NB4 (cell line): Measurements from ENCODE around the gene THUMPD2.

Experiments used
- MYC ChIP-seq: IDR thresholded peaks from 2 replicates; pipeline ENCODE4 v1.6.1; 2011; ENCODE audit warnings: low read depth, low read length
- POLR2A ChIP-seq: IDR thresholded peaks from 2 replicates; pipeline ENCODE4 v1.6.1; 2011; ENCODE audit warnings: mild to moderate bottlenecking; ENCODE audit not compliant: insufficient read length; ENCODE audit errors: extremely low read depth
- TF ChIP-seq, protein P1 (sequence below): IDR thresholded peaks from one replicate; pipeline ENCODE4 v1.5.1; 2012; ENCODE audit warnings: low read depth, low read length
- TF ChIP-seq, protein P2 (sequence below): IDR thresholded peaks from 2 replicates; pipeline ENCODE4 v1.6.1; 2011; ENCODE audit warnings: low read depth, low read length

DNA sequence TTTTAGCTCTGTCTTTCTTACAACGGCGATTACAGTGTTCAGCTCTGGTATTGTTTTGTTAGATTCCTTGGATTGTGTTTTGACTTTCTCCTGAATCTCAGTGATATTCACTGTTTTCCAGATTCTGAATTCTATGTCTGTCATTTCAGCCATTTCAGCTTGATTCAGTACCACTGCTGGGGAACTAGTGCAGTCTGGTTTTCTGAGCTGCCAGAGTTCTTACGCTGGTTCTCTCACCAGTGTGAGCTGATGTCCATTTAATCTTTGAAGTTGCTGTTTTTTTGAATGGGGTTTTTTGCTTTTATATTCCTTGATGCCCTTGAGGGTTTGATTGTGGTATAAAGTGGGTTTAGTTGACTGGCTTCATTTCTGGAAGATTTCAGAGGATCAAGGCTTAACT lies 37.4 kb upstream of the THUMPD2 start:
- TF ChIP-seq POLR2A (no peak), MYC (no peak)
- TF ChIP-seq, protein P1, sequence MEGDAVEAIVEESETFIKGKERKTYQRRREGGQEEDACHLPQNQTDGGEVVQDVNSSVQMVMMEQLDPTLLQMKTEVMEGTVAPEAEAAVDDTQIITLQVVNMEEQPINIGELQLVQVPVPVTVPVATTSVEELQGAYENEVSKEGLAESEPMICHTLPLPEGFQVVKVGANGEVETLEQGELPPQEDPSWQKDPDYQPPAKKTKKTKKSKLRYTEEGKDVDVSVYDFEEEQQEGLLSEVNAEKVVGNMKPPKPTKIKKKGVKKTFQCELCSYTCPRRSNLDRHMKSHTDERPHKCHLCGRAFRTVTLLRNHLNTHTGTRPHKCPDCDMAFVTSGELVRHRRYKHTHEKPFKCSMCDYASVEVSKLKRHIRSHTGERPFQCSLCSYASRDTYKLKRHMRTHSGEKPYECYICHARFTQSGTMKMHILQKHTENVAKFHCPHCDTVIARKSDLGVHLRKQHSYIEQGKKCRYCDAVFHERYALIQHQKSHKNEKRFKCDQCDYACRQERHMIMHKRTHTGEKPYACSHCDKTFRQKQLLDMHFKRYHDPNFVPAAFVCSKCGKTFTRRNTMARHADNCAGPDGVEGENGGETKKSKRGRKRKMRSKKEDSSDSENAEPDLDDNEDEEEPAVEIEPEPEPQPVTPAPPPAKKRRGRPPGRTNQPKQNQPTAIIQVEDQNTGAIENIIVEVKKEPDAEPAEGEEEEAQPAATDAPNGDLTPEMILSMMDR = no peak
- TF ChIP-seq, protein P2, sequence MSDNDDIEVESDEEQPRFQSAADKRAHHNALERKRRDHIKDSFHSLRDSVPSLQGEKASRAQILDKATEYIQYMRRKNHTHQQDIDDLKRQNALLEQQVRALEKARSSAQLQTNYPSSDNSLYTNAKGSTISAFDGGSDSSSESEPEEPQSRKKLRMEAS = no peak
